Mesothelial cell of epicardium (in vitro differentiated cells): ENCODE results near the gene ARSG. TPM values are rescaled to one million over a fixed set of nuclear protein-coding genes. Genes with fewer than 3 reads are reported as not detected.
"Not testable (repeated sequence)": the region's sequence is repeated elsewhere in the genome, so short reads cannot be mapped to it uniquely, and the experiment has no call there.

Experiments
- DNase-seq, 2 experiments: peaks; one replicate each; pipeline ENCODE4 v3.0.0; 2021; ENCODE audit warnings: low spot score in 2 of 2; ENCODE audit not compliant: unreplicated experiment in 2 of 2
- H3K27ac Mint-ChIP-seq: 2 replicates; pipeline ENCODE4 v1.8.0; 2021; ENCODE audit warnings: mixed read lengths
- H3K27me3 Mint-ChIP-seq: 2 replicates; pipeline ENCODE4 v1.8.0; 2021; ENCODE audit warnings: low read depth, mixed read lengths
- H3K36me3 Mint-ChIP-seq: 2 replicates; pipeline ENCODE4 v1.8.0; 2021; ENCODE audit warnings: mixed read lengths
- H3K4me1 Mint-ChIP-seq: 2 replicates; pipeline ENCODE4 v1.8.0; 2021; ENCODE audit warnings: mixed read lengths
- H3K4me3 Mint-ChIP-seq: 2 replicates; pipeline ENCODE4 v1.8.0; 2021; ENCODE audit warnings: mild to moderate bottlenecking, moderate library complexity, mixed read lengths
- H3K9me3 Mint-ChIP-seq: 2 replicates; pipeline ENCODE4 v1.8.0; 2021; ENCODE audit warnings: mixed read lengths
- CTCF ChIP-seq: fragments of 200-600 bp; sonication (generic); IDR thresholded peaks from one replicate; pipeline ENCODE4 v1.5.0; 2021; ENCODE audit warnings: antibody characterized with exemption; ENCODE audit not compliant: unreplicated experiment
- total RNA-seq: library from RNA; stranded (reverse); gene quantifications from 3 replicates; pipeline ENCODE4 v1.2.1, GENCODE V29; 2021

ARSG gene
- total RNA-seq, 1 donor from 2014 or later, result 7.8 TPM

GRCh38 chr17:68248891-68249290 is 42.4 kb upstream of the ARSG start:
- H3K9me3 Mint-ChIP-seq, result no peaks in the 10 kb centered on the region
- peak overlapping the region; percentile 92 for H3K4me3 Mint-ChIP-seq
- peak overlapping the region; percentile 85 for H3K27ac Mint-ChIP-seq
- no peaks in the 10 kb centered on the region for H3K27me3 Mint-ChIP-seq
- TF ChIP-seq CTCF, result no peak
- peaks cover 14% of the 10 kb centered on the region for H3K4me1 Mint-ChIP-seq
- no peak for DNase-seq
- peaks cover 8% of the 10 kb centered on the region for H3K36me3 Mint-ChIP-seq

GRCh38 chr17:68249354-68249765 is 41.9 kb upstream of the ARSG start:
- H3K36me3 Mint-ChIP-seq, result peaks cover 10% of the 10 kb centered on the region
- H3K4me3 Mint-ChIP-seq, result peak overlapping the region; percentile 92
- no peaks in the 10 kb centered on the region for H3K9me3 Mint-ChIP-seq
- peak overlapping the region; percentile 25 for H3K27ac Mint-ChIP-seq
- TF ChIP-seq CTCF, result no peak
- peaks cover 14% of the 10 kb centered on the region for H3K4me1 Mint-ChIP-seq
- H3K27me3 Mint-ChIP-seq, result no peaks in the 10 kb centered on the region
- DNase-seq, result no peak

- H3K27me3 Mint-ChIP-seq, DNase-seq, H3K9me3 Mint-ChIP-seq, H3K4me3 Mint-ChIP-seq, H3K27ac Mint-ChIP-seq, H3K4me1 Mint-ChIP-seq: not testable (repeated sequence)
- peaks cover 22% of the 10 kb centered on the region for H3K36me3 Mint-ChIP-seq
These were observed 37.9 kb upstream of the ARSG start for GRCh38 chr17:68253426-68253825.

- H3K27me3 Mint-ChIP-seq, result no peaks in the 10 kb centered on the region
- no peaks in the 10 kb centered on the region for H3K9me3 Mint-ChIP-seq
- TF ChIP-seq CTCF, result no peak
- peaks cover 22% of the 10 kb centered on the region for H3K36me3 Mint-ChIP-seq
- no peak overlapping the region for H3K4me3 Mint-ChIP-seq
- H3K27ac Mint-ChIP-seq, result no peak overlapping the region
- DNase-seq, result no peak
- peaks cover 10% of the 10 kb centered on the region for H3K4me1 Mint-ChIP-seq
These were observed 36.1 kb upstream of the ARSG start for GRCh38 chr17:68255151-68255550.

GRCh38 chr17:68255731-68256538 is 35.4 kb upstream of the ARSG start:
- Mint-ChIP-seq H3K27me3 (no peaks in the 10 kb centered on the region), H3K36me3 (peaks cover 22% of the 10 kb centered on the region), H3K27ac (no peak overlapping the region), H3K9me3 (no peaks in the 10 kb centered on the region), H3K4me1 (peaks cover 10% of the 10 kb centered on the region), H3K4me3 (no peak overlapping the region)
- DNase-seq, result no peak
- no peak for TF ChIP-seq CTCF

- DNase-seq, H3K4me3 Mint-ChIP-seq, H3K27ac Mint-ChIP-seq, H3K9me3 Mint-ChIP-seq, H3K27me3 Mint-ChIP-seq: not testable (repeated sequence)
- Mint-ChIP-seq H3K4me1 (peaks cover 10% of the 10 kb centered on the region), H3K36me3 (peaks cover 22% of the 10 kb centered on the region)
These were observed 34.6 kb upstream of the ARSG start for GRCh38 chr17:68256701-68257100.
